Nephron progenitor cell (in vitro differentiated cells): ENCODE measurements around the gene RANBP10.
A peak's percentile ranks its signal among the peaks of the same experiment; 100 is the strongest.

Experiments
- DNase-seq: peaks from one replicate; pipeline ENCODE4 v3.0.0; 2021
- H3K27ac Mint-ChIP-seq: 2 replicates; pipeline ENCODE4 v1.8.0; 2021; ENCODE audit warnings: mild to moderate bottlenecking, moderate library complexity, mixed read lengths
- H3K27me3 Mint-ChIP-seq: 2 replicates; pipeline ENCODE4 v1.8.0; 2021; ENCODE audit warnings: mild to moderate bottlenecking, low read depth, mixed read lengths; ENCODE audit not compliant: poor library complexity
- H3K36me3 Mint-ChIP-seq: 2 replicates; pipeline ENCODE4 v1.8.0; 2021; ENCODE audit warnings: low read depth, mixed read lengths
- H3K4me1 Mint-ChIP-seq: 2 replicates; pipeline ENCODE4 v1.8.0; 2021; ENCODE audit warnings: mixed read lengths
- H3K4me3 Mint-ChIP-seq: 2 replicates; pipeline ENCODE4 v1.8.0; 2021; ENCODE audit warnings: mild to moderate bottlenecking, moderate library complexity, mixed read lengths
- H3K9me3 Mint-ChIP-seq: 2 replicates; pipeline ENCODE4 v1.8.0; 2021; ENCODE audit warnings: mild to moderate bottlenecking, moderate library complexity, mixed read lengths
- TF ChIP-seq, protein P1 (sequence below): fragments of 200-600 bp; sonication (generic); IDR thresholded peaks from 2 replicates; pipeline ENCODE4 v1.5.0; 2021; ENCODE audit warnings: antibody characterized with exemption

RANBP10 gene

DNA sequence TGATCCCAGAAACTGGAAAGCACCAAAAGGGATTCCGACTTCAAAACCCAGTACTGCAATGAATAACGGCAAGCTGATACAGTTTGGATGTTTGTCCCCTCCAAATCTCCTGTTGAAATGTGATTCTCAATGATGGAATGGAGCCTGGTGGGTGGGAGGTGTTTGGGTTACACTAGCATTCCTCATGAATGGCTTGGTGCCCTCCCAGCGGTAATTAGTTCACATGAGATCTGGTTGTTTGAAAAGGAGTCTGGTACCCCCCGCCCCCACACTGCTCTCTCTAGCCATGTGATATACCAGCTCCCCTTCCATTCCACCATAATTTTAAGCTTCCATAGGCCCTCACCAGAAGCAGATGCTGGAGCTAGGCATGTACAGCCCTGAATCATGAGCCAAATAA is 40.1 kb downstream of the RANBP10 start:
- Mint-ChIP-seq H3K36me3 (peaks cover 46% of the 10 kb centered on the region), H3K4me3 (no peak overlapping the region), H3K9me3 (no peaks in the 10 kb centered on the region), H3K27me3 (no peaks in the 10 kb centered on the region), H3K4me1 (peaks cover 32% of the 10 kb centered on the region), H3K27ac (peak overlapping the region; percentile 86)
- TF ChIP-seq, protein P1, sequence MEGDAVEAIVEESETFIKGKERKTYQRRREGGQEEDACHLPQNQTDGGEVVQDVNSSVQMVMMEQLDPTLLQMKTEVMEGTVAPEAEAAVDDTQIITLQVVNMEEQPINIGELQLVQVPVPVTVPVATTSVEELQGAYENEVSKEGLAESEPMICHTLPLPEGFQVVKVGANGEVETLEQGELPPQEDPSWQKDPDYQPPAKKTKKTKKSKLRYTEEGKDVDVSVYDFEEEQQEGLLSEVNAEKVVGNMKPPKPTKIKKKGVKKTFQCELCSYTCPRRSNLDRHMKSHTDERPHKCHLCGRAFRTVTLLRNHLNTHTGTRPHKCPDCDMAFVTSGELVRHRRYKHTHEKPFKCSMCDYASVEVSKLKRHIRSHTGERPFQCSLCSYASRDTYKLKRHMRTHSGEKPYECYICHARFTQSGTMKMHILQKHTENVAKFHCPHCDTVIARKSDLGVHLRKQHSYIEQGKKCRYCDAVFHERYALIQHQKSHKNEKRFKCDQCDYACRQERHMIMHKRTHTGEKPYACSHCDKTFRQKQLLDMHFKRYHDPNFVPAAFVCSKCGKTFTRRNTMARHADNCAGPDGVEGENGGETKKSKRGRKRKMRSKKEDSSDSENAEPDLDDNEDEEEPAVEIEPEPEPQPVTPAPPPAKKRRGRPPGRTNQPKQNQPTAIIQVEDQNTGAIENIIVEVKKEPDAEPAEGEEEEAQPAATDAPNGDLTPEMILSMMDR, result no peak
- DNase-seq, result no peak

DNA sequence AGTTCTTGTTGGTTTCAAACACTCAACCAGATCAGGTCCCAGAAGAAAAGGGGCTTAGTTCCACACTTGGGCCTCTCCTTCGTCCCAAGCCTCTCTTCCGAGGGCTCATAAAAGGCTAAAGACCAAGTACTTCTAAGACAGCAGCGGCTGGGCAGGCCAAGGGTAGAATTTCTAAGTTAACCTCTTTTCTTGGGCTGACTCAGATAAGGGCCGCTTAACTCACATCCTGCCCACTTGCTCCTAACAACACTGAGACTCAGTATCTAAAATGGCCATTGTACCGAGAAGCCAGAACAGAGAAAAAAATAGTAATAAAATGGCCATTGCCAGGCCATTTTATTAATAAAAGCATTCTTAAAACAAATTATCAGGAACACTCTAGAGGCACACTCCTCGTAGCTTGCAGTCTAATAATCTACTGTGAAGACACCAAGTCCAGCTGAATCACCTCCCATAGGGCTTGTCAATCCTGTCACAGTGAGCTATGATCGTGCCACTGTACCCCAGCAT is 42.1 kb downstream of the RANBP10 start:
- Mint-ChIP-seq H3K9me3 (no peaks in the 10 kb centered on the region), H3K4me1 (peaks cover 21% of the 10 kb centered on the region), H3K27ac (peak overlapping the region; percentile 90), H3K27me3 (no peaks in the 10 kb centered on the region), H3K36me3 (peaks cover 34% of the 10 kb centered on the region), H3K4me3 (no peak overlapping the region)
- TF ChIP-seq, protein P1, result no peak
- DNase-seq, result no peak

DNA sequence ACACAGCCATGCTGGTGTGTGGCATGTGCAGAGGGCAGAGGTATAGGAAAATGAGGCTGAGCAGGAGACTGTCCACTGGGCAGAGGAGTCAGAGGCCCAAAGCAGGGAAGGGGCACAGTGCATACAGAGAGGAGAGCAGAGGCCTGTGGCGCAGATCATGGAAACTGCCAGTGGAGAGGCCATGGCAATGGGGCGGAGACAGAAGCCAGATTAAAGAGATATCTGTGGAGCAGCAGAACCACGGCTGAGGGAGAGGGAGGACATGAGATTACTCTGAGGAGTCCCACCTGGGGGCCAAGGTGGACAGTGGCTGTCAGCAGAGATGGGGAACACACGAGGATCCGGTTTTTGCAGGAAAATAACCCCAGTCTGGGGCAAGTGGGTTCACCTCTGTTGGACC is 43.3 kb downstream of the RANBP10 start:
- Mint-ChIP-seq H3K36me3 (peaks cover 31% of the 10 kb centered on the region), H3K4me1 (peaks cover 21% of the 10 kb centered on the region), H3K9me3 (no peaks in the 10 kb centered on the region), H3K27ac (peak overlapping the region; percentile 91), H3K27me3 (no peaks in the 10 kb centered on the region), H3K4me3 (no peak overlapping the region)
- DNase-seq, result no peak
- TF ChIP-seq, protein P1, result no peak

DNA sequence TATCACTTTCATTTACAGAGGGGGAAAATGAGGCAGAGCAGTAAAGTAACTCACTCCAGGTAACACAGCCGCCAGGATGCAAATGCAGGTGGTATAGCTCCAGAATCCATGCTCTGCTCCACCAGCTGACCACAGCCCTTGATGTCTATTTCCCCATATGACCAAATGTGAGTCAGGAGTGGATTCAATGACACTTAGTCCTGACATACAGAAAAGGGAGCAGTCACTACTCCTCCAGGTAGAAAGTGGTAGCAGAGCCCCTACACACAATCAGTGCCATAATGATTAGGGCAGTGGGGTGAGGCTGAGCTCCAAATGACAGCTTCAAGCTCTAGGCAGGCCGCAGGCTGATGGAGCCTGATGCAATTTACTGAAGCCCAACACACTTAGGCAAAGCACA is 44.0 kb downstream of the RANBP10 start:
- TF ChIP-seq, protein P1, result no peak
- Mint-ChIP-seq H3K4me1 (peaks cover 21% of the 10 kb centered on the region), H3K27ac (peak overlapping the region; percentile 91), H3K27me3 (no peaks in the 10 kb centered on the region), H3K36me3 (peaks cover 31% of the 10 kb centered on the region), H3K4me3 (no peak overlapping the region), H3K9me3 (no peaks in the 10 kb centered on the region)
- DNase-seq, result no peak

DNA sequence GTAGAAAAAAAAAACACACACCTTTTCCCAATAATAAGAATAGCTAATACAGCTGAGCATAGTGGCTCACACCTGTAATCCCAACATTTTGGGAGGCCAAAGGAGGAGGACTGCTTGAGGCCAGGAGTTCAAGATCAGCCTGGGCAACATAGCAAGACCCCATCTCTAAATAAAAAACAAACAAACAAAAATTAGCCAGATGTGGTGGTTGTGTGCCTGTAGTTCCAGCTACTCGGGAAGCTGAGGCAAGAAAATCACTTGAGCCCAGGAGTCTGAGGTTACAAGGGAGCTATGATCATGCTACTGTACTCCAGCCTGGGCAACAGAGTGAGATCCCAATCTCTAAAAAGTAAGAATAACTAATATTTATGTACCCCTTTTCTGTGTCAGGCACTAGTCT is 44.4 kb downstream of the RANBP10 start:
- H3K36me3 Mint-ChIP-seq, result peaks cover 27% of the 10 kb centered on the region
- peaks cover 18% of the 10 kb centered on the region for H3K4me1 Mint-ChIP-seq
- H3K27ac Mint-ChIP-seq, result no peak overlapping the region
- no peak for DNase-seq
- H3K9me3 Mint-ChIP-seq, result no peaks in the 10 kb centered on the region
- no peak overlapping the region for H3K4me3 Mint-ChIP-seq
- no peaks in the 10 kb centered on the region for H3K27me3 Mint-ChIP-seq
- TF ChIP-seq, protein P1, result no peak

DNA sequence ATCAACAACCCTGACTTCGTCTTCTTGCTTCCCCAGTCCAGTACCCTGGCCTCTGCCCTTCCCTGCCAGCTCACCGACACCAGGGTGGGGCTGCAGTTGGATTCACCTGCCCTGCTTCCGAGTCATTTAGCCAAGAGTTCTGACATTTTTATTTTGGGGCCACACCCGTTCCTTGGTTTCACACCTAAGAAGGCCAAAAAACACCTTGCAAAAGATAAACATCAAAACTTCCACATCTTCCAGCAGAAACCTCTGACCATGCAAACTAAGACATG is 45.5 kb downstream of the RANBP10 start:
- TF ChIP-seq, protein P1, result no peak
- Mint-ChIP-seq H3K4me3 (no peak overlapping the region), H3K4me1 (peaks cover 7% of the 10 kb centered on the region), H3K9me3 (no peaks in the 10 kb centered on the region), H3K27me3 (no peaks in the 10 kb centered on the region), H3K27ac (peak overlapping the region; percentile 85), H3K36me3 (peaks cover 17% of the 10 kb centered on the region)
- no peak for DNase-seq
